Measurements from ENCODE around the gene EPHX1.

EPHX1 gene

GRCh38 chr1:225774281-225775147 is 35.4 kb upstream of the EPHX1 start:
- TF ChIP-seq, protein P1, sequence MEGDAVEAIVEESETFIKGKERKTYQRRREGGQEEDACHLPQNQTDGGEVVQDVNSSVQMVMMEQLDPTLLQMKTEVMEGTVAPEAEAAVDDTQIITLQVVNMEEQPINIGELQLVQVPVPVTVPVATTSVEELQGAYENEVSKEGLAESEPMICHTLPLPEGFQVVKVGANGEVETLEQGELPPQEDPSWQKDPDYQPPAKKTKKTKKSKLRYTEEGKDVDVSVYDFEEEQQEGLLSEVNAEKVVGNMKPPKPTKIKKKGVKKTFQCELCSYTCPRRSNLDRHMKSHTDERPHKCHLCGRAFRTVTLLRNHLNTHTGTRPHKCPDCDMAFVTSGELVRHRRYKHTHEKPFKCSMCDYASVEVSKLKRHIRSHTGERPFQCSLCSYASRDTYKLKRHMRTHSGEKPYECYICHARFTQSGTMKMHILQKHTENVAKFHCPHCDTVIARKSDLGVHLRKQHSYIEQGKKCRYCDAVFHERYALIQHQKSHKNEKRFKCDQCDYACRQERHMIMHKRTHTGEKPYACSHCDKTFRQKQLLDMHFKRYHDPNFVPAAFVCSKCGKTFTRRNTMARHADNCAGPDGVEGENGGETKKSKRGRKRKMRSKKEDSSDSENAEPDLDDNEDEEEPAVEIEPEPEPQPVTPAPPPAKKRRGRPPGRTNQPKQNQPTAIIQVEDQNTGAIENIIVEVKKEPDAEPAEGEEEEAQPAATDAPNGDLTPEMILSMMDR (IDR thresholded peaks at IDR 0.05): no peak

GRCh38 chr1:225776294-225776693 is 33.6 kb upstream of the EPHX1 start:
- TF ChIP-seq, protein P1 (IDR thresholded peaks at IDR 0.05): no peak

DNA sequence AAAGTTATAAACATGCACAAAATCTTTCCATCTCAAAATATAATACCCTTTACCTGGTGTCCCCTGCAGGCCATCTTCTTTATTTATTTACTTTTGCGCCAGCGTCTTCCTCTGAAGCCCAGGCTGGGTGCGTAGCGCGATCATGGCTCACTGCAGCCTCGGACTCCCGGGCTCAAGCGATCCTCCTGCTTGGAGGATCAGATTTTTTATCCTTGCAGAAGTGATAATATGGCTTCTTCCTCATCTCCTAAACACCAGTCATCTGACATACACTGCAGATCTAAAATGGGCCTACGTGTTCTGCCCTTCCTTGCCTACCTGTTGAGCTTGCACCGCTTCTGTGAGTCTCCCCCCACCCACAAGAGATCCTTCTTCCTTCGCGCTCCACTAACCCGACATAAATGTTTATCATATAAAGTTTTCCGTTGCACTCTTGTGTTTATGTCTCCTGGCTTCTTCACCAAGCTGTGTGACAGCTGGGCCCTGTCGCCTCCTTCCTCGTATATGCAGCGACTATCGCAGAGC is 32.8 kb upstream of the EPHX1 start:
- TF ChIP-seq, protein P1 (IDR thresholded peaks at IDR 0.05): no peak

DNA sequence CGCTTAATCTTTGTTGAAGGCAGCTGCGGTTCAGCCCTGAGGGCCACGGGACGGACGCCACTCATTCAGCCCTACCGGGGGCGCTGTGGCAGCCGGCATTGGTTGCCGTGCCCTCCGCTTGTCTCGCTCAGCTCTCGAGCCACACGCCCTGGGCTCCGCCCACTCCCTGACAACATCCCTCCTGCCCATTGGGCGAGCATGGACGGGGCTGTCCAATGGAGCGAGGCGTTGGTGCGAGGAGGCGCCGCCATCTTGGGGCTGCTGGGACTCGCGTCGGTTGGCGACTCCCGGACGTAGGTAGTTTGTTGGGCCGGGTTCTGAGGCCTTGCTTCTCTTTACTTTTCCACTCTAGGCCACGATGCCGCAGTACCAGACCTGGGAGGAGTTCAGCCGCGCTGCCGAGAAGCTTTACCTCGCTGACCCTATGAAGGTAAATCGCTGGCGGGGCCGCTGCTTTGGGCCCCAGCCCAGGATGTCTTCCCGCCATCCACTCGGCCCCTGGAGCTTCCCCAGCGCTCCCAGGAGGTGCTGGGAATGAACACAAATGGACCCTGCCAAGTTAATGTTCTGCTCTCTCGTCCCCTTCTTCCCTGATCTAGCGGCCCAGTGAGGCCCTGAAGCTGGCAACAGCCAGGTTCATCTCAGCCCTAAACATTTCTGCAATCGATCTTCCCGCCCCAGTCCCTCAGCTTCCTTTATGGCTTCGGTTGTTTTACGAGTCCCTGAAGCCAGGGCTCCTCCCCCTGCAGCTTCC is 32.2 kb upstream of the EPHX1 start, which contains the start of gene SRP9:
Gene SRP9, plus strand, starts transcription at position 244 of the 754 bp plus-strand sequence. Its CDS starts 115 bp downstream, at position 359.
- TF ChIP-seq, protein P1 (IDR thresholded peaks at IDR 0.05): peak; percentile 97

- TF ChIP-seq, protein P1 (IDR thresholded peaks at IDR 0.05): no peak
These were observed 31.6 kb upstream of the EPHX1 start for GRCh38 chr1:225778337-225778669.

GRCh38 chr1:225780134-225780533 is 29.8 kb upstream of the EPHX1 start:
- TF ChIP-seq, protein P1 (IDR thresholded peaks at IDR 0.05): no peak

- TF ChIP-seq, protein P1 (IDR thresholded peaks at IDR 0.05): no peak
These were observed 29.3 kb upstream of the EPHX1 start for GRCh38 chr1:225780630-225781029.

Measured in LNCAP (cell line).